ENCODE measurements around the gene SRI. TPM values are rescaled to one million over a fixed set of nuclear protein-coding genes. Genes with fewer than 3 reads are reported as not detected.

SRI gene
- total RNA-seq, 1 donor from 2014 or later, result 173 TPM

GRCh38 chr7:88156356-88156755 is 63.5 kb downstream of the SRI start:
- H3K27ac Mint-ChIP-seq, result no peak overlapping the region
- no peaks in the 10 kb centered on the region for H3K27me3 Mint-ChIP-seq (ENCODE audit: insufficient read depth)
- H3K4me1 Mint-ChIP-seq (ENCODE audit: low read depth), result no peaks in the 10 kb centered on the region
- H3K4me3 Mint-ChIP-seq, result no peak overlapping the region
- peaks cover 21% of the 10 kb centered on the region for H3K9me3 Mint-ChIP-seq
- no peaks in the 10 kb centered on the region for H3K36me3 Mint-ChIP-seq (ENCODE audit: low read depth)
- intact Hi-C loops (cut with micrococcal nuclease), result no loop called here
- DNase-seq (ENCODE audit: low spot score), result no peak

- H3K9me3 Mint-ChIP-seq, result peaks cover 21% of the 10 kb centered on the region
These were observed 64.1 kb downstream of the SRI start for GRCh38 chr7:88155756-88156155.

More at GRCh38 chr7:88155756-88156155, 64.1 kb downstream of the SRI start:
- no peak overlapping the region for H3K27ac Mint-ChIP-seq
- no peaks in the 10 kb centered on the region for H3K27me3 Mint-ChIP-seq (ENCODE audit: insufficient read depth)
- no peak for DNase-seq (ENCODE audit: low spot score)
- H3K4me3 Mint-ChIP-seq, result no peak overlapping the region
- intact Hi-C loops (cut with micrococcal nuclease), result no loop called here
- H3K4me1 Mint-ChIP-seq (ENCODE audit: low read depth), result no peaks in the 10 kb centered on the region
- H3K36me3 Mint-ChIP-seq (ENCODE audit: low read depth), result no peaks in the 10 kb centered on the region

Other genes with a start within 250 kb of the SRI start
- 0.99 and 1.1 TPM in 2 replicates for gene STEAP4, start 86.9 kb upstream of the SRI start, total RNA-seq

Measured in activated T-helper 1 cell treated with anti-CD3 and anti-CD28 coated beads, Interleukin-12 subunit alpha, Interleukin-12 subunit beta, Interleukin-2, Interleukin-4 antibody, amounts not matched to agents 30 ng/mL and 10 ng/mL and 1 ng/mL, durations not matched to agents 14 hours and 24 hours and 36 hours (primary cell).